NCI-H2196 (cell line): ENCODE results near the gene HIRA.
"Not testable (repeated sequence)": the region's sequence is repeated elsewhere in the genome, so short reads cannot be mapped to it uniquely, and the experiment has no call there.

Experiments
- DNase-seq: peaks from one replicate; lab custom pipeline; 2025; ENCODE audit not compliant: unreplicated experiment; lab: John Stamatoyannopoulos, UW

The HIRA gene

DNA sequence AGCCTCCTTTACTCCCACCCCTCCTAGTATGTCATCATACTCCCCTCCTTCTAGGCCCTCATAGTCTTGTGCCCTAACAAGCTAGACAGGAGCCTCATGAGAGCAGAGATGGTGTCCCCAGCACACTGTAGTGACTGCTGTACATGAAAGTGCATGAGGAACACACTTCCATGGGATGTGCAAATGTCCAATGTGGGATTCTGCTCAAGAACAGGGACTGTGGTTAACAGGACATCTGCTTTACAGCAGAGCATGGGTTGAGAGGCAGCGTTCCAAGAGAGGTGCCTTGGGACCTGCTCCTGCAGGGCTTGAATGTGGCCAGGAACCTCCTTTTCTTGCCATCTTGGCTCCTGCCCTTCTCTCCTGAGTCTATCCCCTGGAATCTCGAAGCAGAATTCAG is 45.3 kb downstream of the HIRA start:
- no peak for DNase-seq

DNA sequence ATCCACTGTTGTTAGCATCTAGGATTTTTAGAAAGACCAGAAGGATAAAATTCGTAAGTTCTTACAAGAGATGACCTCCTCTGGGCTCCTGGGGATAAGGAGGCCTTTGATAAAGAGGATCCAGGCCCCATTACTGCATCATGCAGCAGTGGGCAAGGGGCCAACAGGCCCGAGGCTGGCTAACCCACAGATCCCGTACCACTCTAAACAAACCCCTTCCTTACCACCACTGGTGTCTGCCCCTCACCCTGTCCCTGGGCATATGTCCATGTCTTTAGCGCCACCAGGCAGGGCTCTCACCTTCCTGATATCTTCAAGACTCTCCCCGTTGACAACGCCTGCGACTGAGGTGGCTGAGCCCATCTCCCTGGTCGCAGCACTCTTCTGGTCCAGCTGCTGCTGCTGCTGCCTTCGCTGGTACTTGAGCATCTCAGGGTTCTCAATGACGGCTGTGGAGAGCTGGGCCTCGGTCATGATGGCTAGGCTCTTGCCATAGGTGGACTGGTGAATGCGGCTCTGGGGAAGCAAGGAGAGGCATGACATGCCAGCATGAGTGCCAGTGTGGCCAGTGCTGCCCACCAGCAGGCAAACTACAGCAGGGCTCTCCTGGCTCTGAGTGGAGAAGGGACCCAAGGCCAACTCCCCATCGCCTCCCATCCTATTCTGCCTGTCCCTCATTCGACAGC is 46.2 kb downstream of the HIRA start:
- DNase-seq = no peak

DNA sequence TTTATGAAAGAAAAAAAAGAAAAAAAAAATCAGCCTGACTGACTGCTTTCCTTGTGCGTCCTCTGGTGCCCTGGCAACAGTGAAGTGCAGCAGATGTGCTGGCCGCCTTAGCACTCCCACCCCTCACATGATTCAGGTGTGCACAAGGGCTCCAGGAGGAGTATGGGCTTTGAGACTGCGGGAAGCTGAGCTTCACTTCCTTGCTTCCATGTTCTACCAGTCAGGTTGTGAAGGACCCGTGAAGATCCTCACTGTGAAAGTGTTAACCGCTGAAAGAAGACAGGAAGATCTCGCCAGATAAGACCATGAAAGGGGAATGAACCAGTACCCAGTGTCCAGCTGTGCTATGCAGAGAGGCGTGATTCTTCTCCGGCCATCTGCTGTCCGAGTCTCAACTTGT is 48.2 kb downstream of the HIRA start:
- DNase-seq = no peak

DNA sequence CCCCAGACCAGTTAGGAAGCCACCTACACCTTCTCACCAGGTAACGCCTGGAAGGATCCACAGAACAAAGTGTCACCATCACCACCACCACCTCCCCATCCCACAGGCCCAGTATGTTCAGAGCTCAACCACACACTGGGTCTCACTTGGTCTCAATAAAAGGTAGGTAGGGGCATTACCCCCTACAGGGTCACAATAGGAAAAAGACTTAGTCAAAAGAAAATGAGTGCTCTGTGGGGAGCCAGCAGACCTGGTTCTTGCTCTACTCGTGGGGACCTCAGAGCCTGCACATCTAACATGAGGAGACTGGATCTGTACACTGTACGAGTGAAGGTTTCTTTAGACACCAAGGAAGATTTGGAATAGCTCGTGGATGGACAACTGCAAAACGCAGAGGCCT is 49.3 kb downstream of the HIRA start:
- DNase-seq = no peak

DNA sequence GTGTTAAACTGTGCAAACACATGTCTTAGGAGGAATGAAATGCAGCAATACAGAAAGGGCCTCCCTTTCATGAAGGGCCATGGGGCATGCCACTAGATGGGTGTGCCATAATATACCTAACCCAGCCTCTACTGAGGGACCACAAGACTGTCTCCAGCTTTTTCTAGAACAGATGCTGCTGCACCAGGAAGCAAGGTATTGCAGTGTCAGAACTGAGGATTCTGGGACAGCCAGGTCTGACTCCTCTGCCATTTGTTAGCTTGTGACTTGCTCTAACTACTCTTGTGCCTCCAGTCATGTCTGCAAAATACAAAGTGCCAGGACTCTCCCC is 53.2 kb downstream of the HIRA start:
- no peak for DNase-seq

DNA sequence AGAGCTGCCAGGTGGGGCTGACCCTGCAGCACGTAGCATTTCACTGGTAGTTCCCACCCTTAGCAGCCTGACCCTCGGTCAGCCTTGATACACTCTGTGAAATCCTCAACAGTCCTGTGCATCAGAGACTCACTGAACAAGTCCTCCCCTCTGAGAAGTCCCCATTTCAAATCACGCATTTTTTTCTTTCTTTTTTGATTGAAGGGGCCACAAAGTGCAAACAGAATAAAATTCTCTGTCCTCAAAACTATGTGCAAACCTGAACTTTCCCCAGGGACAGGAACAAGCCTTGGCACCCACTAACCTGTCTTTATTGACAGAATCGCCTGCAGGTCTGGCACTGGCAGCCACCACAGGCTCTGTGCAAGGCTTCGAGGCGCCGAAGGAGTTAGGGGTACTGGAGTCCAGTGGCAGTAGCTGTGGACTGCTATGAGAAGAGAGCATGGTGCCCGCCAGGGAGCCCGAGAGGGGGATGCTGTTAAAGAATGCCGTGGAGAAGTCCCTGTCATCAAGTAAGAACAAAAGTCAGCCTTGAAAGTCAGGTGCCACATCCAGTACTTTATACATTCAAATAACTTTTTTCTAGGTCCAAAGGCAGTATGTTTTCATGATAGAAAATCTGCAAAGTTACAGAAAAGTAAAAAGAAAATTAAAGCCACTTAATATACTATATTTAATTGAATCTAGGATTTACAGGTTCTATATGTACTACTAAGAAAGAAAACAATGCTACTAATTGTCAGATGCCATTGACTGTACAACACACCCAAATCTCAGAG is 53.8 kb downstream of the HIRA start:
- DNase-seq = no peak

DNA sequence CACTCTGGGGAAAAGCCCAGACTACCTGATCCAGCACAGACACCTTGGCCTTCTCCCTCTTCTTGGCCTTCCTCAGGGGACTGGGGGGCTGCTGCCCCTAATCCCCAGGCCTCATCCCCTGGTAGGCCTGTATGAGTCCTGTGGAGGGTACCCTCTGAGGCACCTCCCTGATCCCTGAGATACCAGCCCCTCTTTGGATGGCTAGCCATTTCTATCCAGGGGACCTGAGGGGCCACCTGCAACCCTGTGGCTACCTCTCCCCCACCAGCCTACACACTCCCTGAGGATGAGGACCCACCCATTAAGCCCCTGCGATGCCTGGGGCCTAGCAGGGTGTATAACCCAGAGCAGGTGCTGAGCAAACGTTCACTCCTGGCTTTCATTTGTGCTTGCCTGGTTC is 54.6 kb downstream of the HIRA start:
- no peak for DNase-seq

DNA sequence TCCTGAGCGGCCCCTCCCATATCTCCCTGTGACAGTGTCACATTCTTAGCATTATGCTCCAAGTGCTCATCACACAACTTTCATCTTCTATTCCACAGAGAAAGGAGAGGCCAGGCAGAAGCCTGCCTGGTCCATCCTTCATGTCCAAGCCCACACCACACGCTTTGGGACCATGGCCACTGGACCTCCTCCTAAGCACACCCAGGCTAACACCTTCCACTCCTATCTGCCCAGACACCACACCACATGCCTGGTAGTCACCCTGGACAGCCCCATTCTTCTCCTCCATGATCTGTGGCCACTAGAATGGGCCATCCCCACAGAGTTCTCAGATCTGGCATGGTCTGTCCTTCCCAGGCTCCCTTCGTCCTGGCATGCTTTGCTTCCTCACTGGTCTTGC is 55.3 kb downstream of the HIRA start:
- DNase-seq = no peak

DNA sequence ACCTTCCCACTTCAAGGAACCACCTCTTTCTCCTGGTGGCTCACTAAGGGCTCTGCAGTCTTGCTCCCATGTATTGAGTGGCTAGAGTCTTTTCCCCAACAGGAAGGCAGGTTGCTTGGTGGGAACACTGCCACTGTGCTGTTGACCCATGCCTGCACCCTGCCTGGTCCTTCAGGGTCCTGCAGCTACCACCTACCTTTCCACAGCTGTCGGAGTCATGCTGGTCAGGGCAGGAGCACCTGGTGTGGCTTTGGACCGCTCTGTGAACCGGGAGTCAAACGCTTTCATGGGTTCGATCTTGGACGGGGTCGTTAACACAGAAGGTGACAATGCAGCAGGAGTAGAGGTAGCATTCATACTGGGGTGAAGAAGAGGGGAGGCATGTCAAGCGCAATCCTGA is 56.1 kb downstream of the HIRA start:
- DNase-seq = no peak

DNA sequence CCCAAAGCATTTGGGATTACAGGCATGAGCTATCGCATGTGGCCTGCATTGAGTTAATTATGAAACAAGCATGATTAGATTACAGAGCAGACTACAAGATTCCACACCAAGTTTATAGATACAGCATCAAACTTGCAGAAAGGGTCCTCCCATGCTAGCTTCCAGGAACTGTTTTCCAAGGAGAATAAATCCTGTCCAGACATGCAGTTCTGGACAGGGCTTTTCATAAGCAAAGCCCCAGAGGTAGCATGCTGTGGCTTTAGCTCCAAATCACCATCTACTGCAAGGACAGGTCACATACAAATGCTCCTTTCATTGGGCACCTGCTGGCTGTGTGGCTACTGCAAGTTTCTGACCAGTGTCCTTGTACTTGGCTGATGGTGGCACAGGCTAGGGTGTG is 57.1 kb downstream of the HIRA start:
- DNase-seq = no peak

DNA sequence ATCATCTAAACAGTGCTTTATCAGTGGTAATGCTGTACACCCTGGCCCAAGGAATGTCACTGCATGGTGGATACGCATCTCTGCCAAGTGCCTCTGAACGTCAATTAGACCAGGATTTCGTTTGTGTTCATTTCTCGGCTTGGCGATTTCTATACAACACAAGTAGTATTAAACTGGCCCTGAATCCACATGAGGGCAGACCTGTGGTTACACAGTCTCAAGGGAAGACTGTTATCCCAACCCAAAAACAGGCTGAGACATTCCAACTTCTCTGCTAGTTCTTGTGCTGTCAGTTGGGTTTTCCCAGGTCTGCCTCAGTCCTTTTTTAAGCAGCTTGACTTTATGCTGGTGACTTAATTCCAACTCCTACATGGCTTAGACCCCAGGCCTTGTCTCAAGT is 58.1 kb downstream of the HIRA start:
- DNase-seq = no peak

DNA sequence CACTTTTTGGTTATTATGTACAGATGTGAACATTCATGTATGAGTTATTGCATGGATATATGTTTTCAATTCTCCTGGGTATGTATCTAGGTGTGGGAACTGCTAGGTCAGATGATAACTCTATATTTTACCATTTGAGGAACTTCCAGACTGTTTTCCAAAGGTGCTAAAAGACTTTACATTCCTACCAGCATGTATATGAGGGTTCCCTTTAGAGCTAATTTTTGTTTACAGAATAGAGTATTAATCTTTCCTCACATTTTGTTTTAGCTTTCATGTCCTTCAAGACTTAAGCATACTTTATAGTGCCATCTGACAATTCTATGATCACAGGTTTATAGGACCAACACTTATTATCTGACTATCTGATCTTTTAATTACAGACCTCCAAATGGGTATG is 59.6 kb downstream of the HIRA start:
- DNase-seq = no peak

DNA sequence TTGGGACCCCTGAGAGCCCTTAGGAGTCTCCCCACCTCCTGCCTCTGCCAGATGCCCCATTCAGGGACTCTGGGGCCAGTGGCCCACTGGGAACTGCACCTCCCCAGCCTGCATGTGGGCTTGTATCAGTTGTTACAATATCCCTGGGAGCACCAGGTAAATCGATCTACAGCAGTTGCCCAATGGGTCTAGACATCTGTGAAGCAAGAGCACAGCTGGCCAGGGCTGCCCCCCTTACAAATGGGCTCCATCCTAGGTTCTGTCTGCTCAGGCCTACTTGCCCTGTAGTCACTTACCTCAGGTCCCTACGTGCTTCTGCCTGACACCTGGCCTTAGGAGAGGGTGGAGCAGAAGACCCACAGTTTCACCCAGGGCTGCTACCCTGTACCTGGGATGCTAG is 62.7 kb downstream of the HIRA start:
- no peak for DNase-seq

DNA sequence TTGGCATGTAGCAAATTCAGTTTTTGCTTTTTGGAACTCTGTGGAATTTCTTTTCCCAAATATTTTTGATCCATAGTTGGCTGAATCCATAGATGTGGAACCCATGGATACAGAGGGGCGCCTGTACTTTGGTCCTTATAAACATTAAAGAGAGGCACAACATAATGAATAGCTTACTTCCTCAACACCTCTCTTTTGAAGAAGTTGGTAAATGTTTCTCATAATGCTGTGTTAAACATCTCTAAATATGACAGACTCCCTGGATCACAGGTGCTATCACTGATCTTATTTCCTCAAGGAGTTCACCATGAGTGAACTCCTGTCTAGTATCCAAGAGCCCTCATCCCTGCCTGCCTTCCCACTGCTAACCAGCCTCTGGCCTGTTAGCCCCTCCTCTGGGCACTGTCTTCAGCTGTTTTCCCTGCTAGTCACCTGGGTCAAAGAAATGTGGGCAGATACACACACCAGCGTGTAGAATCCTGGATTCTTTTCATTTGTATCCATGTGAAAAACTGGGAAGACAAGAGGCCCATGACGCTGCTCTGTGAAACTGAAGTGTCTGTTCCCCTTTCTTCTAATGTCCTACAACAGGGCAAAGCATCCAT is 63.7 kb downstream of the HIRA start:
- no peak for DNase-seq

DNA sequence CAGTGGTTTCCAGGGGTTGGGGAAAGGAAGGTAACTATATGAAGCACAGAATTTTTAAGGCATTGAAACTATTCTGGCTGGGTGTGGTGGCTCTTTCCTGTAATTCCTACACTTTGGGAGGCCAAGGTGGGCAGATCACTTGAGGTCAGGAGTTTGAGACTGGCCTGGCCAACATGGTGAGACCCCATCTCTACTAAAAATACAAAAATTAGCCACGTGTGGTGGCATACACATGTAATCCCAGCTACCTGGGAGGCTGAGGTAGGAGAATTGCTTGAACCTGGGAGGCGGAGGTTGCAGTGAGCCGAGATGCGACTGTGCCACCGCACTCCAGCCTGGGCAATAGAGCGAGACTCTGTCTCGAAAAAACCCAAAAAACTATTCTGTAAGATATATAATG is 68.0 kb downstream of the HIRA start:
- not testable (repeated sequence) for DNase-seq

DNA sequence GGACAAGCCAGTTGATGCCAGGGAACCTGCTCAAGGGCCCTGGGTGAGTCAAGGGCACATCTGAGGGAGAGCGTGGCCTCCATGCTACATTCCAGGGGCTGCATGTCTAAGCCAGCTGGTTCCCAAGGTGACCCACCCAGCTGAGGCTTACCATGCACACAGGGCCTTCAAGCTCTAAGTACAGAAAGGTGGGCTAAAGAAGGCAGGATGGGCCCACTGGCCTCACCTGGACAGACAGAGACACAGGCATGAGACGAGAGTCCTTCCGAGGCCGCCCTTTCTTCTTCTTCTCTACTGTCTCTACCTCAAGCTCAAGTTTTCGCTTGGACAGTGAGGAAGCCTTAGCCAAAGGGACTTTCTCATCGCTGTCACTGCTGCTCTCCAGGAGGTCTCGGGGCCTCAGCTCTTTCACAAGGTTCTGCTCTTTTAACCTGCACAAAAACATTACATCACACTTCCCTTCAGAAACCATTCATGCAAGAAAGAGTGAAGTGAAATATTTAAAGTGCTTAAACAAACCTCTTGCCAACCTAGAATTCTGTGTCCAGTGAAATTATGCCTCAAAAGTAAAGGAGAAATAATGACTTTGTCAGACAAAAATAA is 69.9 kb downstream of the HIRA start:
- DNase-seq = no peak

DNA sequence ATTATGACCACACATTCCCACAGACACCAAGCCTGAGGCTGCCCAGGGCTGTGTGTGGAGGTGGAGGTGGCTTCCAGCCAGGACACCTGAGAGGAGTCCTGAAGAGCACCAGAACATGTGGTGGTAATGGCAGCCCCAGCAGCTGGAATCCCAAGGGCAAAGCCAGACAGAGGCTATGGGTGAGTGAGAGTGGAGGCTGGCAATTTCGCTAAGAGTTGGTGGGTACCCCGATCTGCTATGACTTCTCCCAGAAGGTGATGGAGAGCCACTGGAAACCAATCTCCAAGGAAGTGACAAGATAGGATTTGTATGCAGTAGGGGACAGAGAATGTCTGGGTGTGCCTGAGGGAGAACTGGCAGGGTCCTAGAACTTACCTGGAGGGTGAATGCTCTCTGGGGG is 70.7 kb downstream of the HIRA start:
- DNase-seq = no peak

DNA sequence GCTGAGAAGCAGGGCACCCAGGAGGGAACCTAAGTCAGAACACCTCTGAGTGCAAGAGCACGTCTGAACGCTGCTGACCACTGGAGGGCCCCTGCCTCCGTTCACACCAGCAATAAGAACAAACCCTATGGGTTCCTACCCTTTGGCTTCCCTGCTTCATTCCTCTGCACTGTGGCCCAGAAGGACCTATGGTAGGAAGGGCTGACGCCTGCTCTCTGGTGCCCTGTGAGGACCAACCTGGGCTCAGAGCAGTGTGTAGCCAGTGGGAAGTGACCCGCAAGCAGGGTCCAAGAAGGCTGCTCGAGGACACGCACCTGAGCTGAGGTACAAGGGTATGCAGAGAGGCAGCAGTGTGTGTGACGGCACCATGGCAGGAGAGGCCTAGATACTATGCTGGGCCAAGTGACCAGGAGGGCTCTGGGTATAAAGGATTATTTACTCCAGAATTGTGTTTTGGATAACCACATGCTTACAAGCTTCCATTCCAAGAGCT is 71.2 kb downstream of the HIRA start:
- no peak for DNase-seq

DNA sequence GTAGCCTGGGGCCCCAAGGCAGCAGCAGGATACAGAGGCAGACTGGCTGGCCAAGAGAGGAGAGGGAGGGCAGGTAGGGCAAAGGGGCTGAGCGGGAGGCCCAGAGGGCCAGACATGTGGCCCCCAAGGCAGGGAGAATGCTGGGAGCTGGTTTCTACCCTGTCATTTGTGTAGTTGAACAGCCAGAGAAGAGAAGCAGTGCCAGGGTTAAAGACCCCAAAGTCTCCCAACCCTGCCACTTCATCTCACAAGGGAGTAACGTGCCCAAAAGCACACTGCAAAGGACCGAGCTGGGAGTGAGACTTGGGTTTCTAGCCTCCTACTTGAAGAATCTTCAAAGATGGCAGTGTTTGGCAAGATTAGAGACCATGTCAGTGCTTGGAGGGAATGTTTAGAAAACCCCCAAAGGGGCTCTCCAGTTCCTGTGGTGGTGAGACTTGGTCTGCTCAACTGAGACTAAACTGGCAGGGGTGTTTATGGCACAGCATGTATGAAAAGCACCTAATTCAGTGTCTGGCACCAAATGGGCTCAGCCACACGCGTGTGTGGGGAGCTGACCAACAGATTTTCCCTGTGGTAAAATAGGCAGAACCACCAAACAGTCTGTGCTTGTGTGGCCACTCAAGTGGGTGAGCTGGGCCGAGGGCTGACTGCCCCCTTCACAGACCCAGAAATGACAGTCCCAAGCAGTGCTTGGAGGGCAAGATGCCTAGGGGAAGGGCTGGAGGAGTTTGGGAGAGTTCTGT is 71.8 kb downstream of the HIRA start:
- DNase-seq = no peak

DNA sequence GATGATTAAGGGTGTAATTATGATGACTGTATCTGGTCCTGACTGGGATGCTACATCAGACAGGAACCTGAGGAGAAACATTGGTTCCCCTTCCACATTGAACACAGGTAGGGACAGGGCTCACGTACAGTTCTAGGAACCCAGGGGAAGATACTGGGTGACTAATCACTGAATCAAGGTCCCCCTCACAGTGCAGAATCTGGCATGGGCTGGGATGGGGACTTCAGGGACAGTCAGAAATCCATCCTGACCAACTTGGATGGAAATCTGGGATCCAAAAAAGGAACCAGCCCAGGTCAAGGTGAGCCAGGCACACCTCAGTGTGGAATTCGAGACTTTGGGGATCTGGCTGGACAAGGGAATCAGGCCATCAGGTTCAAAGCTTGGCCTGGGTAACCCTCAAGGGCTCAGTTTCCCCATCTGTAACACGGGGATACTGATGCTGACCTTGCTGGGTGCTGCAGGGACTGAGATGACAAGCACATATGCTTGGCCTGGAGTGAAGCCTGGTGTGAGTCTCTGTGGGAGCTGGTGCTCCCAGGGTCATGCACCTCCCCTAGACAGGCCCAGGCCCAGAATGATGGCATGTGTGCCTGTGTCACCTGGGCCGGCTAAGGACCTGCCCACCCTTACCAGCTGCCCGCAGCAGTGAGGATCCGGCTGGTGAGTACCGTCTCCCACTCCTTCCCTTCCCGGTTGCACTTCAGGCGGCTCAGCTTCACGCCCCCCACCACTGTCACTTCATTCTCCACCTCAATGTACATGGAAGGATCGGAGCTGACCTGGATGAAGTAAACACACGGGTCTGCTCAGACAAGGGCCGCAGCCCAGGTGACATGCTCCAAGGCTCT is 72.6 kb downstream of the HIRA start:
- no peak for DNase-seq
